A549 (cell line): ENCODE data around the gene GARIN1A. TPM values are rescaled to one million over a fixed set of nuclear protein-coding genes. Genes with fewer than 3 reads are reported as not detected.

ENCODE experiments used
- polyA plus RNA-seq, 4 experiments: library from polyadenylated mRNA; depleted of rRNA in 3 of 4; stranded (reverse); fragments of >200 nt; fragmentation: RNase III in 1 of 4; extraction: RNeasy Plus Mini Kit Qiagen cat#74134 plus additional on column Dnase treatment in 1 of 4; gene quantifications; 2 replicates in 3 of 4; 3 replicates in 1 of 4; pipeline ENCODE4 v1.2.3, GENCODE V29; 2011 to 2017
- small RNA-seq, 6 experiments: library from RNA; depleted of rRNA; stranded (forward); fragments of <200 nt; gene quantifications; one replicate each; pipeline ENCODE3, GENCODE V24; 2012

Gene GARIN1A
- polyA plus RNA-seq, 2 of the 4 experiments (the other 2 are of a cell fraction) = 0.30 to 0.37 TPM

Small RNA genes lying within 50 kb of the gene (small RNA-seq; reads per million reads assigned to genes)
- gene RNA5SP242 (0.16 to 26.0 (median 5.4) reads per million in 6 experiments), gene RNA5SP243 (0 to 3.5 (median 0.60) reads per million in 6 experiments), gene RNU6-177P (0 reads per million in 6 experiments)

Other genes starting within 250 kb of the GARIN1A start
- gene HILPDA, start 216.4 kb upstream of the GARIN1A start, polyA plus RNA-seq (2011; rRNA removed) = 94.6 and 179 TPM in 2 replicates
- 22.0 to 24.2 TPM (median 24.2 TPM) in 3 replicates for gene HILPDA, start 216.4 kb upstream of the GARIN1A start, polyA plus RNA-seq (2017; fragmentation: RNase III; extraction: RNeasy Plus Mini Kit Qiagen cat#74134 plus additional on column Dnase treatment)
- gene METTL2B, start 195.5 kb upstream of the GARIN1A start, polyA plus RNA-seq (2011; rRNA removed) = 48.8 and 49.1 TPM in 2 replicates
- 25.9 to 32.3 TPM (median 28.0 TPM) in 3 replicates for gene METTL2B, start 195.5 kb upstream of the GARIN1A start, polyA plus RNA-seq (2017; fragmentation: RNase III; extraction: RNeasy Plus Mini Kit Qiagen cat#74134 plus additional on column Dnase treatment)
- 182 and 233 TPM in 2 replicates for gene CALU, start 67.1 kb downstream of the GARIN1A start, polyA plus RNA-seq (2011; rRNA removed)
- 186 to 198 TPM (median 192 TPM) in 3 replicates for gene CALU, start 67.1 kb downstream of the GARIN1A start, polyA plus RNA-seq (2017; fragmentation: RNase III; extraction: RNeasy Plus Mini Kit Qiagen cat#74134 plus additional on column Dnase treatment)
- gene OPN1SW, start 103.5 kb downstream of the GARIN1A start, polyA plus RNA-seq (2011; rRNA removed) = not detected in 2 replicates
- gene OPN1SW, start 103.5 kb downstream of the GARIN1A start, polyA plus RNA-seq (2017; fragmentation: RNase III; extraction: RNeasy Plus Mini Kit Qiagen cat#74134 plus additional on column Dnase treatment) = not detected in 3 replicates
- gene CCDC136, start 119.7 kb downstream of the GARIN1A start, polyA plus RNA-seq (2011; rRNA removed) = 5.4 and 5.6 TPM in 2 replicates
- 3.6 to 7.3 TPM (median 4.7 TPM) in 3 replicates for gene CCDC136, start 119.7 kb downstream of the GARIN1A start, polyA plus RNA-seq (2017; fragmentation: RNase III; extraction: RNeasy Plus Mini Kit Qiagen cat#74134 plus additional on column Dnase treatment)
- gene FLNC, start 158.1 kb downstream of the GARIN1A start, polyA plus RNA-seq (2011; rRNA removed) = 0.43 and 0.60 TPM in 2 replicates
- gene FLNC, start 158.1 kb downstream of the GARIN1A start, polyA plus RNA-seq (2017; fragmentation: RNase III; extraction: RNeasy Plus Mini Kit Qiagen cat#74134 plus additional on column Dnase treatment) = 3.2 to 3.4 TPM (median 3.4 TPM) in 3 replicates
- 155 and 180 TPM in 2 replicates for gene ATP6V1F, start 190.6 kb downstream of the GARIN1A start, polyA plus RNA-seq (2011; rRNA removed)
- 201 to 230 TPM (median 229 TPM) in 3 replicates for gene ATP6V1F, start 190.6 kb downstream of the GARIN1A start, polyA plus RNA-seq (2017; fragmentation: RNase III; extraction: RNeasy Plus Mini Kit Qiagen cat#74134 plus additional on column Dnase treatment)
- gene KCP, start 238.4 kb downstream of the GARIN1A start, polyA plus RNA-seq (2011; rRNA removed) = 0.05 TPM in 1 of 2 replicates, not detected in the other
- 0.07 to 0.18 TPM (median 0.14 TPM) in 3 replicates for gene KCP, start 238.4 kb downstream of the GARIN1A start, polyA plus RNA-seq (2017; fragmentation: RNase III; extraction: RNeasy Plus Mini Kit Qiagen cat#74134 plus additional on column Dnase treatment)